AG09309 (cell line): ENCODE results near the gene SESN1.
"Not testable (repeated sequence)": the region's sequence is repeated elsewhere in the genome, so short reads cannot be mapped to it uniquely, and the experiment has no call there.

Source experiments
- DNase-seq: peaks from one replicate; pipeline ENCODE4 v3.0.0-alpha.2; 2010; ENCODE audit warnings: low read depth
- H3K4me3 ChIP-seq: 2 replicates; pipeline ENCODE4 v1.5.1; 2011; ENCODE audit warnings: mild to moderate bottlenecking, low read depth, low read length, moderate library complexity; ENCODE audit not compliant: control insufficient read depth
- TF ChIP-seq, protein P1 (sequence below): IDR thresholded peaks from 2 replicates; pipeline ENCODE4 v1.5.1; 2011; ENCODE audit warnings: mild to moderate bottlenecking, low read depth, low read length, inconsistent platforms; ENCODE audit not compliant: insufficient read depth, control insufficient read depth; ENCODE audit errors: missing control alignments

The SESN1 gene

DNA sequence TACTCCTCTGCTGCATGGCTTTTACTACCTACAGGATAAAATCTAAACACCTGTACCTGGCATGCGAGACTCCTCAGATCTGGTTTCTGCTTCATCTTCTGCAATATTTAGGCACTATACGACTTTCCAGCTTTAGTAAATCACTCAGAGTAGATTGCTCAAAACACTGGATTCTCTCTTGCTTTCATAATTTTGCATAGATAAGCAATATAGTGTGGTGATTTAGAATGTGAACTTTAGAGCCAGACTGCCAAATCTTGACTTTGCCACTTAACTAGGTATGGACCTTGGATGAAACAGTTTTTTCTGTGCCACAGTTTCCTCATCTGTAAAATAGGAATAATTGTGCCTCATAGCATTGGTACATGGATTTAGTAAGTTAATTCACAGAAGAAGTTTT, 29.6 kb upstream of the SESN1 start:
- H3K4me3 ChIP-seq, result no peak overlapping the region
- DNase-seq, result no peak
- TF ChIP-seq, protein P1, sequence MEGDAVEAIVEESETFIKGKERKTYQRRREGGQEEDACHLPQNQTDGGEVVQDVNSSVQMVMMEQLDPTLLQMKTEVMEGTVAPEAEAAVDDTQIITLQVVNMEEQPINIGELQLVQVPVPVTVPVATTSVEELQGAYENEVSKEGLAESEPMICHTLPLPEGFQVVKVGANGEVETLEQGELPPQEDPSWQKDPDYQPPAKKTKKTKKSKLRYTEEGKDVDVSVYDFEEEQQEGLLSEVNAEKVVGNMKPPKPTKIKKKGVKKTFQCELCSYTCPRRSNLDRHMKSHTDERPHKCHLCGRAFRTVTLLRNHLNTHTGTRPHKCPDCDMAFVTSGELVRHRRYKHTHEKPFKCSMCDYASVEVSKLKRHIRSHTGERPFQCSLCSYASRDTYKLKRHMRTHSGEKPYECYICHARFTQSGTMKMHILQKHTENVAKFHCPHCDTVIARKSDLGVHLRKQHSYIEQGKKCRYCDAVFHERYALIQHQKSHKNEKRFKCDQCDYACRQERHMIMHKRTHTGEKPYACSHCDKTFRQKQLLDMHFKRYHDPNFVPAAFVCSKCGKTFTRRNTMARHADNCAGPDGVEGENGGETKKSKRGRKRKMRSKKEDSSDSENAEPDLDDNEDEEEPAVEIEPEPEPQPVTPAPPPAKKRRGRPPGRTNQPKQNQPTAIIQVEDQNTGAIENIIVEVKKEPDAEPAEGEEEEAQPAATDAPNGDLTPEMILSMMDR, result no peak

DNA sequence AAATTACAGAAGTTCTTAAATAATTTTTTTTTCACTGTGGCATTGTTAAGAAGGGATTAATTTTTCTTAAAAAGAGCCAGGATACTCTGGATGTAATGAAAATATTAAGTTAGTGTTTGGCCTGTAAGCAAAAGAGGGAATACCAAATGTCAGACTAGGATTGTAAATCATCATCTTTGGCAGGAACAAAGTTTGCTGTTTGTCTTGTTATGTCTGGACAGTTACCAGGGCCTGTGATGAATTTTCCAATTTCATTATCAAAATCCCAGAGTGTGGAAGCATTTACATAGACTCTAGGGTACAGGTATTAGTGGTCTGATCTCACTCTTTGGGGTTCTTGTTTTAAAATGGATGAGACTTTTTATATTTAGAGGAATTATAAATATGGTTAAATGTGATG, 26.8 kb upstream of the SESN1 start:
- DNase-seq, result no peak
- TF ChIP-seq, protein P1, result no peak
- no peak overlapping the region for H3K4me3 ChIP-seq

DNA sequence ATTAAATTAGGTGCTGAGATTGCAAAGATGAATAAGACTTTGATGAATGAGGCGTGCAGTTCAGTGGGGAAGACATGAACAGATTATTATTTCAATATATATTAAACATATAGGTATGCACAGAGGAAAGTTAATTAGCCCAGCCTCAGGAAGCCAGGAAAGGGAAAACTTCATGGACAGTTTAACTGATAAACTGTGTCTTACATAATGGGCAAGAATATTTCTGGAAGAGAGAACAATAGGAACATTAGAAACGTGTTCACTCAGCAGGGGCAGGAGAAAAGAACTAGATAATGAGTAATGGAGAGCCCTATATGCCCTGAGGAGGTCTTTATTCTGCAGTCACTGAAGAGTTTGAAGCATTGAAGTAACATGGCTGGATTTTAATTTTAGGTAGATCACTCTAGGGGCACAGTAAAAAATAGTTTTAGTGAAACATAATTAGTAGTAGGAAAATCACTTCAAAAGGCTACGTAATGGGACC, 24.3 kb upstream of the SESN1 start:
- TF ChIP-seq, protein P1, result no peak
- no peak overlapping the region for H3K4me3 ChIP-seq
- DNase-seq, result no peak

DNA sequence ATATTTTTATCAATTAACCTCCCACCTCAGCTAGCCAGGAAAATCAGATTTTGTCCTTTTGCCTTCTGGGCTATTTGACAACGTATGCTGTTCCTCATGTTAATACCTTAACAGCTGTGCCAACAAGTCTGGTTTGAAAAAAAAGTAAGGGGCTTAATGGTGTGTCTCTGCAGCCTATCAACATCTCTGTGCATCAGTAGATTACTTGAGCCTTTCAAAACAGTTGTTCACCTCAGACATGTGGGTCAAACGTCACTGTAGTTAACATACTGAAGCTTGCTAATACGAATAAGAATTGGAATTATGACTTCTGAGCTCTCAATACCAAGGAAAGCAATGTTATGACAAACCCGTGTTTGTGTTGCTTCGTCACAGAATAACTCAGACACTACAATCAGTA, 23.7 kb upstream of the SESN1 start:
- DNase-seq, result no peak
- H3K4me3 ChIP-seq, result no peak overlapping the region
- TF ChIP-seq, protein P1, result no peak

DNA sequence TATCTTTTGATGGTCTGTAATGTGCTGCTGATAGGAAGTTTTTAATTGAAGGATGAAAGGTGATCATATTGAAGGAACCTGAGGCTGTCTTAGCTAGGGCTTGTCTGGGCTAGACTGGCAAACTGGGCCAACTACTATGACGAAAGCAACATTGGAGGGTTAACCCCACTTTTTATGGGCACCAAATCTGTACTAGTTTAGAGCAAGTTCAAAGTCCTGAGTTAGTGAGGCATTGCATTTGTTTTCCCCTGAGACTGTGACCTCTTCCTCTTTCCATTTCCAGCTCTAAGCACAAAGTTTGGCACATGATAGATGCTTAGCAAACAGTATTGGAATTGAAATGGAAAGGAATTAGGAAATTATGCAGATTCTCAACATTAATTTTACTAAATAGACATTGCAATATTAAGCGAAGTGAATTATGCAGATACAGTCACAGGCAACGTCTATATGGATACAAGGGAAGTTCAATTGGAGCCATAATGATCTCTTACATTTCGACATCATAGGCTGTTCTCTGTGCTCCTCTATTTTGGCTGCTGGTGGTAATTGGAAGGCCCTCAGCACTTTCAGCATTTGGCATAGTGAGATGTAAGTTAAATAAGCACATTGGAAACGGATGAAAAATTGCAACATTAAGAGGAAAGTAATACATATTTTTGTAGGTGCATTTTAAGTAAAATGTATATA, 22.8 kb upstream of the SESN1 start:
- DNase-seq, result no peak
- H3K4me3 ChIP-seq, result no peak overlapping the region

DNA sequence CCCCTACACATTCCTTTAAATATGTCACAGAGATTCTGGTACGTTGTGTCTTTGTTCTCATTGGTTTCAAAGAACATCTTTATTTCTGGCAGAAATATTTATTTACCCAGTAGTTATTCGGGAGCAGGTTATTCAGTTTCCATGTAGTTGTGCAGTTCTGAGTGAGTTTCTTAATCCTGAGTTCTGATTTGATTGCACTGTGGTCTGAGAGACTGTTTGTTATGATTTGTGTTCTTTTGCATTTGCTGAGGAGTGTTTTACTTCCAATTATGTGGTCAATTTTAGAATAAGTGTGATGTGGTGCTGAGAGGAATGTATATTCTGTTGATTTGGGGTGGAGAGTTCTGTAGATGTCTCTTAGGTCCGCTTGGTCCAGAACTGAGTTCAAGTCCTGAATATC, 18.0 kb upstream of the SESN1 start:
- not testable (repeated sequence) for H3K4me3 ChIP-seq, DNase-seq

More for the DNA sequence above, 22.8 kb upstream of the SESN1 start:
- TF ChIP-seq, protein P1, result no peak

DNA sequence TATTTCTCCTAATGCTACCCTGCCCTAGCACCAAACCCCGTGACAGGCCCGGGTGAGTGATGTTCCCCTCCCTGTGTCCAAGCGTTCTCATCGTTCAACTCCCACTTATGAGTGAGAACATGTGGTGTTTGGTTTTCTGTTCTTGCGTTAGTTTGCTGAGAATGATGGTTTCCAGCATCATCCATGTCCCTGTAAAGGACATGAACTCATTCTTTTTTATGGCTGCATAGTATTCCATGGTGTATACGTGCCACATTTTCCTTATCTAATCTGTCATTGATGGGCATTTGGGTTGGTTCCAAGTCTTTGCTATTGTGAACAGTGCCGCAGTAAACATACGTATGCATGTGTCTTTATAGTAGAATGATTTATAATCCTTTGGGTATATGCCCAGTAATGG, 15.0 kb upstream of the SESN1 start:
- H3K4me3 ChIP-seq, DNase-seq: not testable (repeated sequence)

DNA sequence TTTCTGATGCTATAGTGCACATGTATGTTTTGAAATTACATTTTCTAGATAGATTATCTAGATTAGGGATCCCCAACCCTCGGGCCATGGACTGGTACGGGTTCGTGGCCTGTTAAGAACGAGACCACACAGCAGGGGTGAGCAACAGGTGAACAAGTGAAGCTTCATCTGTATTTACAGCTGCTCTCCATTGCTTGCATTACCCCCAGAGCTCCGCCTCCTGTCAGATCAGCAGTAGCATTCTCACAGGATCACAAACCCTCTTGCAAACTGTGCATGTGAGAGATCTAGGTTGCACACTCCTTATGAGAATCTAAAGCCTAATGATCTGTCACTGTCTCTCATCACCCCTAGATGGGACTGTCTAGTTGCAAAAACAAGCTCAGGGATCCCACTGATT, 11.0 kb upstream of the SESN1 start:
- TF ChIP-seq, protein P1, result no peak
- DNase-seq, result no peak
- H3K4me3 ChIP-seq, result no peak overlapping the region
